ENCODE data around the gene UBE2D3.

The UBE2D3 gene

GRCh38 chr4:102787944-102788343 lies 39.4 kb downstream of the UBE2D3 start:
- TF ChIP-seq CTCF (conservative IDR thresholded peaks at IDR 0.05; ENCODE audit: low read depth), result no peak
- DNase-seq (ENCODE audit: low spot score), result no peak
- H3K27ac ChIP-seq, result no peak overlapping the region
- POLR2A ChIA-PET (ENCODE audit: low non-redundant PET), result no interaction called here
- CTCF ChIA-PET, result no interaction called here

- ChIA-PET POLR2A (ENCODE audit: low non-redundant PET) (no interaction called here), CTCF (no interaction called here)
- no peak overlapping the region for H3K27ac ChIP-seq
- no peak for TF ChIP-seq CTCF (conservative IDR thresholded peaks at IDR 0.05; ENCODE audit: low read depth)
- DNase-seq (ENCODE audit: low spot score), result no peak
Observed at GRCh38 chr4:102787096-102787881, 40.1 kb downstream of the UBE2D3 start.

- TF ChIP-seq CTCF (conservative IDR thresholded peaks at IDR 0.05; ENCODE audit: low read depth), result no peak
- H3K27ac ChIP-seq, result no peak overlapping the region
- no peak for DNase-seq (ENCODE audit: low spot score)
- CTCF ChIA-PET, result interaction anchor here (0.7 kb wide), 1 partner anchor 151 kb away, joined by 3 read pairs; no protein-coding TSS in a partner anchor
- POLR2A ChIA-PET (ENCODE audit: low non-redundant PET), result no interaction called here
Observed at GRCh38 chr4:102786279-102786678, 41.1 kb downstream of the UBE2D3 start.

- ChIA-PET POLR2A (ENCODE audit: low non-redundant PET) (no interaction called here), CTCF (interaction anchor here (1.4 kb wide), 1 partner anchor 10 kb away, joined by 4 read pairs; no protein-coding TSS in a partner anchor)
- DNase-seq (ENCODE audit: low spot score), result no peak
- TF ChIP-seq CTCF (conservative IDR thresholded peaks at IDR 0.05; ENCODE audit: low read depth), result no peak
- H3K27ac ChIP-seq, result peak overlapping the region; percentile 35; the same call in 1 of the 2 replicates
Observed at GRCh38 chr4:102783006-102783405, 44.3 kb downstream of the UBE2D3 start.

GRCh38 chr4:102781570-102781969 lies 45.8 kb downstream of the UBE2D3 start:
- H3K27ac ChIP-seq, result no peak overlapping the region
- TF ChIP-seq CTCF (conservative IDR thresholded peaks at IDR 0.05; ENCODE audit: low read depth), result no peak
- POLR2A ChIA-PET (ENCODE audit: low non-redundant PET), result no interaction called here
- DNase-seq (ENCODE audit: low spot score), result no peak
- CTCF ChIA-PET, result no interaction called here

GRCh38 chr4:102780476-102781144 lies 46.7 kb downstream of the UBE2D3 start:
- POLR2A ChIA-PET (ENCODE audit: low non-redundant PET), result no interaction called here
- CTCF ChIA-PET, result interaction anchor here (0.5 to 0.6 kb wide), 2 partner anchors 313 to 388 kb away, joined by 3 to 5 read pairs; no protein-coding TSS in a partner anchor
- DNase-seq (ENCODE audit: low spot score), result peak; percentile 86
- H3K27ac ChIP-seq, result no peak overlapping the region
- no peak for TF ChIP-seq CTCF (conservative IDR thresholded peaks at IDR 0.05; ENCODE audit: low read depth)
